Erythroblast (primary cell): Measurements from ENCODE around the gene ISG15.

ENCODE experiments used
- GATA1 ChIP-seq: IDR thresholded peaks from 2 replicates; pipeline ENCODE4 v1.6.1; 2011; ENCODE audit warnings: low read depth, mild to moderate bottlenecking, control low read depth, low read length, moderate library complexity
- POLR2A ChIP-seq: IDR thresholded peaks from 2 replicates; pipeline ENCODE4 v1.6.1; 2011; ENCODE audit warnings: mild to moderate bottlenecking, low read length

DNA sequence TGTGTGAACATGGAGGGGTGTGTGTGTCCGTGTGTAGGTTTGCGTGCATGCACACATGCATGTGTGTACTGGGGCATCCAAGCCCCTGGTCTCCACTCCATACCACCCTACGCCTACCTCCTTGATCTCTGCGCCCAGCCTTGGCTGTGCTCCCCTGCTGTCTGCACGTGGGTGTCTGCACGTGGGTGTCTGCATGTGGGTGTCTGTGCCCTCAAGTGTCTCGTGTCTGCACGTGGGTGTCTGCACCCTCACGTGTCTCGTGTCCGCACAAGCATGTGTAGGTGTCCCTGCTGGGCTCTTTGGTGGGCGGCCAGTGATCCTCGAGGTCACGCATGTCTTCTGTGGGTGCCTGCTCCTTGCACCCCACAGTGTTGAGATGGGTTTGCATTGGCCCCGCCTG is 39.7 kb downstream of the ISG15 start:
- TF ChIP-seq POLR2A = no peak
- TF ChIP-seq GATA1 = no peak
